ENCODE results near the gene SLC5A1.
"Not testable (repeated sequence)": the region's sequence is repeated elsewhere in the genome, so short reads cannot be mapped to it uniquely, and the experiment has no call there.

DNA sequence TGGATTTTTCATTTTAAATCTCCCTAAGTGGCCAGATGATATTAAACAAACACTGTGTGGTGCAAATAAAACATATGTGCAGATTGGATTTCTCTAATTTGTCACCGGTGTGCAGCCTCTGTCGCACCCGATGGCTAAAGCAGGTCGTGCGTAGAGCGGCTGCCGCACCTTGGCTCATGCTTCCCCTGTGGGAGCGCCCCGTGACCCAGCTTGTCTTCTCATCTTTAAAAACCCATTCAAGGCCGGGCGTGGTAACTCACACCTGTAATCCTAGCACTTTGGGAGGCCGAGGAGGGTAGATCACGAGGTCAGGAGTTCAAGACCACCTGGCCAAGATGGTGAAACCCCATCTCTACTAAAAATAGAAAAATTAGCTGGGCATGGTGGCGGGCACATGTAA lies 91.7 kb downstream of the SLC5A1 start:
- TF ChIP-seq, protein P1, sequence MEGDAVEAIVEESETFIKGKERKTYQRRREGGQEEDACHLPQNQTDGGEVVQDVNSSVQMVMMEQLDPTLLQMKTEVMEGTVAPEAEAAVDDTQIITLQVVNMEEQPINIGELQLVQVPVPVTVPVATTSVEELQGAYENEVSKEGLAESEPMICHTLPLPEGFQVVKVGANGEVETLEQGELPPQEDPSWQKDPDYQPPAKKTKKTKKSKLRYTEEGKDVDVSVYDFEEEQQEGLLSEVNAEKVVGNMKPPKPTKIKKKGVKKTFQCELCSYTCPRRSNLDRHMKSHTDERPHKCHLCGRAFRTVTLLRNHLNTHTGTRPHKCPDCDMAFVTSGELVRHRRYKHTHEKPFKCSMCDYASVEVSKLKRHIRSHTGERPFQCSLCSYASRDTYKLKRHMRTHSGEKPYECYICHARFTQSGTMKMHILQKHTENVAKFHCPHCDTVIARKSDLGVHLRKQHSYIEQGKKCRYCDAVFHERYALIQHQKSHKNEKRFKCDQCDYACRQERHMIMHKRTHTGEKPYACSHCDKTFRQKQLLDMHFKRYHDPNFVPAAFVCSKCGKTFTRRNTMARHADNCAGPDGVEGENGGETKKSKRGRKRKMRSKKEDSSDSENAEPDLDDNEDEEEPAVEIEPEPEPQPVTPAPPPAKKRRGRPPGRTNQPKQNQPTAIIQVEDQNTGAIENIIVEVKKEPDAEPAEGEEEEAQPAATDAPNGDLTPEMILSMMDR (IDR thresholded peaks at IDR 0.05): not testable (repeated sequence)
- not testable (repeated sequence) for TF ChIP-seq POLR2A (IDR thresholded peaks at IDR 0.05)

Data from uterus (tissue), 2 donors.